ENCODE data around the gene S100A7A.

Gene S100A7A

GRCh38 chr1:153393926-153394325, 22.4 kb upstream of the S100A7A start:
- TF ChIP-seq ZBTB17 (tag by site-specific recombination; IDR thresholded peaks at IDR 0.05) = no peak
- no peak for TF ChIP-seq ZNF114 (tag by site-specific recombination; IDR thresholded peaks at IDR 0.05)
- no peak for TF ChIP-seq TSHZ1 (tag by site-specific recombination; IDR thresholded peaks at IDR 0.05; ENCODE audit: borderline replicate concordance)
- no peak for TF ChIP-seq SCRT1 (tag by site-specific recombination; IDR thresholded peaks at IDR 0.05; ENCODE audit: borderline replicate concordance)
- TF ChIP-seq ZNF350 (tag by site-specific recombination; IDR thresholded peaks at IDR 0.05) = no peak
- no peak for TF ChIP-seq ZNF335 (tag by site-specific recombination; conservative IDR thresholded peaks at IDR 0.05)
- no peak for TF ChIP-seq ZNF610 (tag by site-specific recombination; IDR thresholded peaks at IDR 0.05; ENCODE audit: borderline replicate concordance)
- ChIA-PET POLR2A (no interaction called here), CTCF (interaction anchor here (1.4 to 2.8 kb wide), 2 partner anchors 39 to 102 kb away, joined by 4 to 9 read pairs; no protein-coding TSS in a partner anchor)
- Histone ChIP-seq H3K4me1 (ENCODE audit: control insufficient read depth, insufficient read depth, low read length) (no peaks in the 10 kb centered on the region), H3K36me3 (ENCODE audit: control insufficient read depth in 2 of 2, insufficient read depth in 1 of 2, low read length in 2 of 2) (no peaks in the 10 kb centered on the region), H3K9me3 (ENCODE audit: control insufficient read depth, insufficient read depth, low read depth, low read length) (no peaks in the 10 kb centered on the region), H3K4me3 (ENCODE audit: low read depth, low read length) (no peak overlapping the region), H3K27ac (ENCODE audit: extremely low read depth, low read depth, low read length) (no peak overlapping the region)

- Histone ChIP-seq H3K9me3 (ENCODE audit: control insufficient read depth, insufficient read depth, low read depth, low read length) (no peaks in the 10 kb centered on the region), H3K4me3 (ENCODE audit: low read depth, low read length) (no peak overlapping the region), H3K36me3 (ENCODE audit: control insufficient read depth in 2 of 2, insufficient read depth in 1 of 2, low read length in 2 of 2) (no peaks in the 10 kb centered on the region), H3K27ac (ENCODE audit: extremely low read depth, low read depth, low read length) (no peak overlapping the region), H3K4me1 (ENCODE audit: control insufficient read depth, insufficient read depth, low read length) (no peaks in the 10 kb centered on the region)
- CTCF ChIA-PET = interaction anchor here (1.4 to 2.8 kb wide), 3 partner anchors 18 to 101 kb away, joined by 3 to 9 read pairs (median 4); no protein-coding TSS in a partner anchor
- TF ChIP-seq ZNF133 (tag by site-specific recombination; IDR thresholded peaks at IDR 0.05) (no peak), ZNF610 (tag by site-specific recombination; IDR thresholded peaks at IDR 0.05; ENCODE audit: borderline replicate concordance) (no peak), ZBTB26 (tag by site-specific recombination; optimal IDR thresholded peaks at IDR 0.05) (no peak), PATZ1 (tag by site-specific recombination; IDR thresholded peaks at IDR 0.05) (no peak), IKZF3 (tag by site-specific recombination; IDR thresholded peaks at IDR 0.05) (no peak), ZNF37A (tag by site-specific recombination; IDR thresholded peaks at IDR 0.05) (no peak), ZNF530 (tag by site-specific recombination; IDR thresholded peaks at IDR 0.05; ENCODE audit: low read depth) (no peak), KLF7 (tag by site-specific recombination; IDR thresholded peaks at IDR 0.05; ENCODE audit: borderline replicate concordance) (no peak), KLF1 (tag by site-specific recombination; IDR thresholded peaks at IDR 0.05) (no peak), OVOL3 (tag by site-specific recombination; IDR thresholded peaks at IDR 0.05) (no peak), KLF8 (tag by site-specific recombination; IDR thresholded peaks at IDR 0.05) (no peak), HIC1 (tag by site-specific recombination; IDR thresholded peaks at IDR 0.05) (no peak)
- POLR2A ChIA-PET = no interaction called here
These were observed 21.9 kb upstream of the S100A7A start for GRCh38 chr1:153394391-153394790.

Data from HEK293 (cell line).